CD4-positive, alpha-beta T cell (primary cell): ENCODE measurements around the gene DNAJC6. TPM values are rescaled to one million over a fixed set of nuclear protein-coding genes. Genes with fewer than 3 reads are reported as not detected.
"Not testable (repeated sequence)": the region's sequence is repeated elsewhere in the genome, so short reads cannot be mapped to it uniquely, and the experiment has no call there.

ENCODE experiments used
- ATAC-seq: fragments of 200-7000 bp; cut with Tn5 transposase; one replicate; pipeline ENCODE4 v1.10.0; 2022; ENCODE audit warnings: mild to moderate bottlenecking; ENCODE audit not compliant: poor library complexity
- CTCF ChIA-PET: fragments of 350-600 bp; sonication (Branson Sonifier 250); formaldehyde crosslinking; loops from one replicate; lab custom pipeline; 2021; ENCODE audit warnings: antibody characterized with exemption, inconsistent platforms; lab: Charles Lee
- POLR2A ChIA-PET: fragments of 350-600 bp; sonication (Branson Sonifier 250); formaldehyde crosslinking; loops from one replicate; lab custom pipeline; 2021; ENCODE audit warnings: antibody characterized with exemption, inconsistent platforms; lab: Charles Lee
- DNase-seq, 14 experiments: peaks; one replicate each; pipeline ENCODE4 v3.0.0-alpha.2; 2013 to 2020; ENCODE audit warnings: mixed read lengths in 2 of 14
- H3K27ac ChIP-seq, 2 donors: one replicate each; pipeline versions ENCODE4 v1.5.1 to v1.7.0; 2013; ENCODE audit warnings: low read length in 2 of 2, low read depth in 1 of 2, mild to moderate bottlenecking in 1 of 2
- H3K27me3 ChIP-seq, 2 experiments: 1 replicate in 1 of 2; 2 replicates in 1 of 2; pipeline versions ENCODE4 v1.6.1 to v1.7.0; 2013; ENCODE audit warnings: low read length in 2 of 2, control low read depth in 1 of 2, mild to moderate bottlenecking in 1 of 2, moderate library complexity in 1 of 2; ENCODE audit not compliant: insufficient read depth in 2 of 2, control insufficient read depth in 1 of 2
- H3K36me3 ChIP-seq: one replicate; pipeline ENCODE4 v1.6.1; 2013; ENCODE audit warnings: low read length, control low read depth; ENCODE audit not compliant: insufficient read depth
- H3K4me1 ChIP-seq: one replicate; pipeline ENCODE4 v1.6.1; 2013; ENCODE audit warnings: low read length, control low read depth; ENCODE audit not compliant: insufficient read depth
- H3K4me3 ChIP-seq: one replicate; pipeline ENCODE4 v1.5.1; 2013; ENCODE audit warnings: mild to moderate bottlenecking, low read length, moderate library complexity
- H3K9me3 ChIP-seq, 2 experiments: 1 replicate in 1 of 2; 2 replicates in 1 of 2; pipeline versions ENCODE4 v1.6.1 to v1.7.0; 2013; ENCODE audit warnings: low read length in 2 of 2, mild to moderate bottlenecking in 2 of 2, control low read depth in 1 of 2, moderate library complexity in 1 of 2; ENCODE audit not compliant: control insufficient read depth in 1 of 2, insufficient read depth in 1 of 2
- H3K27ac Mint-ChIP-seq: one replicate; pipeline ENCODE4 v1.8.0; 2020; ENCODE audit warnings: mixed read lengths
- H3K27me3 Mint-ChIP-seq: one replicate; pipeline ENCODE4 v1.8.0; 2021; ENCODE audit warnings: mixed read lengths
- H3K36me3 Mint-ChIP-seq: one replicate; pipeline ENCODE4 v1.8.0; 2021; ENCODE audit warnings: low read depth, mixed read lengths
- H3K4me1 Mint-ChIP-seq: one replicate; pipeline ENCODE4 v1.8.0; 2021; ENCODE audit warnings: low read depth, mixed read lengths
- H3K4me3 Mint-ChIP-seq: one replicate; pipeline ENCODE4 v1.8.0; 2020; ENCODE audit warnings: mild to moderate bottlenecking, mixed read lengths
- H3K9me3 Mint-ChIP-seq: one replicate; pipeline ENCODE4 v1.8.0; 2020; ENCODE audit warnings: mixed read lengths
- CTCF ChIP-seq: fragments of 200-600 bp; IDR thresholded peaks from one replicate; pipeline ENCODE4 v1.8.0; 2022; ENCODE audit warnings: antibody characterized with exemption, mild to moderate bottlenecking
- intact Hi-C, 2 experiments: fragments of 100-400 bp; cut with DNase I in 1 of 2; cut with micrococcal nuclease in 1 of 2; formaldehyde crosslinking; loops; one replicate each; pipeline versions ENCODE4 v1.15.1 to v1.9.0; 2023 to 2025; cut with DNase I, micrococcal nuclease
- total RNA-seq, 174 experiments: library from RNA in 2 of 174; stranded (reverse) in 2 of 174; gene quantifications; one replicate each; pipeline ENCODE4 v1.2.3 and lab custom pipeline; 2021 to 2026

Gene DNAJC6
- total RNA-seq, 2 experiments from 2014 or later, result 2.4 to 2.5 TPM

GRCh38 chr1:65281846-65282245 lies 27.5 kb upstream of the DNAJC6 start:
- Mint-ChIP-seq H3K4me1 (no peaks in the 10 kb centered on the region), H3K36me3 (no peaks in the 10 kb centered on the region), H3K9me3 (no peaks in the 10 kb centered on the region), H3K4me3 (no peak overlapping the region), H3K27ac (no peak overlapping the region), H3K27me3 (peaks cover 29% of the 10 kb centered on the region)
- no peaks in the 10 kb centered on the region for H3K27me3 ChIP-seq
- intact Hi-C loops, result no loop called here
- no peak for DNase-seq
- no peak overlapping the region for H3K27ac ChIP-seq
- ChIA-PET CTCF (no interaction called here), POLR2A (no interaction called here)
- no peaks in the 10 kb centered on the region for H3K4me1 ChIP-seq
- TF ChIP-seq CTCF, result no peak
- no peak overlapping the region for H3K4me3 ChIP-seq
- no peaks in the 10 kb centered on the region for H3K36me3 ChIP-seq
- no peak for ATAC-seq
- H3K9me3 ChIP-seq, result no peaks in the 10 kb centered on the region

DNA sequence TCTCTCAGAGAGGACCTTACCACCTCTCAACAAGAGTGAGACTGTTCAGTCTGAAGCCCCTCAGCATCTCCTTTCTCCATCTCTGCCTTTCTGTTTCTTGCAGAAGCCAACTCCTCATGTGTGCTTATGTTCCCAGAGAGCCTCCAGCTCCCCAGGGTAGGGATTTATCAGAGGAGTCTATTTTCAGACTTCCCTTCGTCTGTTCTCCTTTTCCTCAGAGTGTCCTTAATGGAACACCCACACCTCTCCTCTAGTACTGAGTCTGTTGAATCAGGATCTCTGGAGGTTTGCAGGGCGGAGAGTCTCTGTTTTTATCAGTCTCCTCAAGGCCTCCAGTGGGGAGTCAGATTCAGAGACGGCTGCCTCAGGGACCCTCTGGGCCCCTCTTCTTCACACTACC lies 25.1 kb upstream of the DNAJC6 start:
- Mint-ChIP-seq H3K36me3 (no peaks in the 10 kb centered on the region), H3K4me3 (no peak overlapping the region), H3K4me1 (no peaks in the 10 kb centered on the region), H3K27ac (no peak overlapping the region), H3K9me3 (no peaks in the 10 kb centered on the region), H3K27me3 (peaks cover 15% of the 10 kb centered on the region)
- no peak for TF ChIP-seq CTCF
- Histone ChIP-seq H3K27me3 (no peaks in the 10 kb centered on the region), H3K4me1 (no peaks in the 10 kb centered on the region), H3K36me3 (no peaks in the 10 kb centered on the region), H3K4me3 (no peak overlapping the region), H3K27ac (no peak overlapping the region), H3K9me3 (no peaks in the 10 kb centered on the region)
- ChIA-PET POLR2A (no interaction called here), CTCF (no interaction called here)
- intact Hi-C loops, result no loop called here
- DNase-seq, result no peak
- ATAC-seq, result no peak

DNA sequence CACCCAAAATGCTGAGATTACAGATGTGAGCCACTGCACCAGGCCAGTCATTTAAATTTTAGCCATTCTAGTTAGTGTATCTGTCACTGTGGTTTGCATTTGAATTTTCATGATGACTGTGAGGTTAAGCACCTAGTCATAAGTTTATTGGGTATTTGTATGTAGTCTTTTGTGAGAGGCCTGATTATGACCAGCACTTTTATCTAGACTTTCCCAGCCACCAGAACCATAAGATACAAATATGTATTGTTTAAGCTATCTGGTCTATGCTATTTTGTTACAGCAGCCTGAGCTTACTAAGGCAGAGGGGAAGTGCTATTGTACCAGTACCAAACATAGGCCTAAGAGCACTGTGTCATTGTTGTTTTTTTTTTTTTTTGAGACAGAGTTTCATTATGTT lies 19.9 kb upstream of the DNAJC6 start:
- H3K9me3 ChIP-seq, result no peaks in the 10 kb centered on the region
- ATAC-seq (no peak), DNase-seq (no peak)
- no peaks in the 10 kb centered on the region for H3K36me3 Mint-ChIP-seq
- no peaks in the 10 kb centered on the region for H3K27me3 ChIP-seq
- no peaks in the 10 kb centered on the region for H3K4me1 Mint-ChIP-seq
- H3K27me3 Mint-ChIP-seq, result no peaks in the 10 kb centered on the region
- no peak overlapping the region for H3K4me3 Mint-ChIP-seq
- TF ChIP-seq CTCF, result no peak
- intact Hi-C loops, result no loop called here
- H3K4me1 ChIP-seq, result no peaks in the 10 kb centered on the region
- CTCF ChIA-PET, result interaction anchor here (0.7 kb wide), 1 partner anchor 10 kb away, joined by 3 read pairs; no protein-coding TSS in a partner anchor
- POLR2A ChIA-PET, result no interaction called here
- H3K36me3 ChIP-seq, result no peaks in the 10 kb centered on the region
- H3K4me3 ChIP-seq, result no peak overlapping the region
- H3K27ac Mint-ChIP-seq, result no peak overlapping the region
- H3K9me3 Mint-ChIP-seq, result no peaks in the 10 kb centered on the region
- H3K27ac ChIP-seq, result no peak overlapping the region

DNA sequence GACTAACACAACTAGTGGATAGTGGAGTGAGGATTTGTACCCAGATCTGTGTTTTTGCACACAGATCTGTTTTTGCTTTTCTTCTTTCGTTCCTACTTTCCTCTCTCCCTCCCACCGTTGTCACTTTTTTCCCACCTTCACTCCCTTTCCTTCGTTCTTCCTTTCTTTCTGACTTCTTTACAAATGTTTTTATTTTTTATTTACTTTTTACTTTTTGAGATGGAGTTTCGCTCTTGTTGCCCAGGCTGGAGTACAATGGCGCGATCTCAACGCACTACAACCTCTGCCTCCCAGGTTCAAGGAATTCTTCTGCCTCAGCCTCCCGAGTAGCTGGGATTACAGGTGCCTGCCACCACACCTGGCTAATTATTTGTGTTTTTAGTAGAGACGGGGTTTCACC lies 17.5 kb upstream of the DNAJC6 start:
- H3K27ac Mint-ChIP-seq, DNase-seq, H3K27me3 ChIP-seq, H3K27ac ChIP-seq, CTCF ChIA-PET, POLR2A ChIA-PET, H3K9me3 Mint-ChIP-seq, H3K9me3 ChIP-seq, ATAC-seq, H3K4me3 Mint-ChIP-seq, intact Hi-C loops, H3K4me3 ChIP-seq, H3K27me3 Mint-ChIP-seq, H3K36me3 Mint-ChIP-seq, H3K4me1 ChIP-seq, H3K4me1 Mint-ChIP-seq, H3K36me3 ChIP-seq: not testable (repeated sequence)
